OCI-LY3 (cell line): Measurements from ENCODE around the gene SWAP70.
"Not testable (repeated sequence)": the region's sequence is repeated elsewhere in the genome, so short reads cannot be mapped to it uniquely, and the experiment has no call there.

Experiments used
- EZH2phosphoT487 ChIP-seq: fragments of 200-600 bp; shearing (Covaris generic); IDR thresholded peaks from 2 replicates; pipeline ENCODE4 v1.6.1; 2018; ENCODE audit warnings: antibody characterized with exemption, mixed run types, low read depth
- TF ChIP-seq, protein P1 (sequence below): fragments of 200-600, 300-600 bp; sonication (generic); IDR thresholded peaks from 2 replicates; pipeline ENCODE4 v1.5.1; 2014; ENCODE audit warnings: antibody characterized with exemption, low read length, low read depth

DNA sequence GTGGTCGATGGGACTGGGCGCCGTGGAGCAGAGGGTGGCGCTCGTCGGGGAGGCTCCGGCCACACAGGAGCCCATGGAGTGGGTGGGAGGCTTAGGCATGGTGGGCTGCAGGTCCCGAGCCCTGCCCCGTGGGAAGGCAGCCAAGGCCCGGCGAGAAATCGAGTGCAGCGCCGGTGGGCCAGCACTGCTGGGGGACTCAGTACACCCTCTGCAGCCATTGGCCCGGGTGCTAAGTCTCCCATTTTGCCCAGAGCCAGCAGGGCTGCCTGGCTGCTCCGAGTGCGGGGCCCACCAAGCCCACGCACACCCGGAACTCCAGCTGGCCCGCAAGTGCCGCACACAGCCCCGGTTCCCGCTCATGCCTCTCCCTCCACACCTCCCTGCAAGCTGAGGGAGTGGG is 40.8 kb upstream of the SWAP70 start:
- TF ChIP-seq, protein P1, sequence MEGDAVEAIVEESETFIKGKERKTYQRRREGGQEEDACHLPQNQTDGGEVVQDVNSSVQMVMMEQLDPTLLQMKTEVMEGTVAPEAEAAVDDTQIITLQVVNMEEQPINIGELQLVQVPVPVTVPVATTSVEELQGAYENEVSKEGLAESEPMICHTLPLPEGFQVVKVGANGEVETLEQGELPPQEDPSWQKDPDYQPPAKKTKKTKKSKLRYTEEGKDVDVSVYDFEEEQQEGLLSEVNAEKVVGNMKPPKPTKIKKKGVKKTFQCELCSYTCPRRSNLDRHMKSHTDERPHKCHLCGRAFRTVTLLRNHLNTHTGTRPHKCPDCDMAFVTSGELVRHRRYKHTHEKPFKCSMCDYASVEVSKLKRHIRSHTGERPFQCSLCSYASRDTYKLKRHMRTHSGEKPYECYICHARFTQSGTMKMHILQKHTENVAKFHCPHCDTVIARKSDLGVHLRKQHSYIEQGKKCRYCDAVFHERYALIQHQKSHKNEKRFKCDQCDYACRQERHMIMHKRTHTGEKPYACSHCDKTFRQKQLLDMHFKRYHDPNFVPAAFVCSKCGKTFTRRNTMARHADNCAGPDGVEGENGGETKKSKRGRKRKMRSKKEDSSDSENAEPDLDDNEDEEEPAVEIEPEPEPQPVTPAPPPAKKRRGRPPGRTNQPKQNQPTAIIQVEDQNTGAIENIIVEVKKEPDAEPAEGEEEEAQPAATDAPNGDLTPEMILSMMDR, result not testable (repeated sequence)
- not testable (repeated sequence) for TF ChIP-seq EZH2phosphoT487
